Natural killer cell (primary cell): ENCODE data around the gene PIH1D2. TPM values are rescaled to one million over a fixed set of nuclear protein-coding genes. Genes with fewer than 3 reads are reported as not detected.
"Not testable (repeated sequence)": the region's sequence is repeated elsewhere in the genome, so short reads cannot be mapped to it uniquely, and the experiment has no call there.

Experiments
- ATAC-seq, 3 donors: fragments of 150-1000 bp in 2 of 3; fragments of 200-7000 bp in 1 of 3; cut with Tn5 transposase; 1 replicate in 1 of 3; 2 replicates in 2 of 3; pipeline ENCODE4 v1.10.0; 2021; ENCODE audit warnings: mild to moderate bottlenecking in 2 of 3, moderate library complexity in 2 of 3
- DNase-seq, 2 donors: peaks; one replicate each; pipeline versions ENCODE4 v3.0.0 to v3.0.0-alpha.2; 2013 to 2021; ENCODE audit warnings: mixed read lengths in 1 of 2
- H3K27ac ChIP-seq: one replicate; pipeline ENCODE4 v1.5.1; 2013; ENCODE audit warnings: mild to moderate bottlenecking, low read length
- H3K27me3 ChIP-seq: one replicate; pipeline ENCODE4 v1.6.1; 2013; ENCODE audit warnings: low read length; ENCODE audit not compliant: control insufficient read depth, insufficient read depth
- H3K36me3 ChIP-seq: one replicate; pipeline ENCODE4 v1.6.1; 2013; ENCODE audit warnings: low read length; ENCODE audit not compliant: control insufficient read depth, insufficient read depth
- H3K4me1 ChIP-seq: one replicate; pipeline ENCODE4 v1.6.1; 2013; ENCODE audit warnings: low read length; ENCODE audit not compliant: control insufficient read depth, insufficient read depth
- H3K4me3 ChIP-seq: one replicate; pipeline ENCODE4 v1.5.1; 2013; ENCODE audit warnings: low read length
- H3K9me3 ChIP-seq: one replicate; pipeline ENCODE4 v1.6.1; 2013; ENCODE audit warnings: low read length; ENCODE audit not compliant: control insufficient read depth, insufficient read depth
- H3K27ac Mint-ChIP-seq, 2 donors: one replicate each; pipeline ENCODE4 v1.8.0; 2022; ENCODE audit warnings: mild to moderate bottlenecking in 2 of 2, mixed read lengths in 2 of 2, moderate library complexity in 1 of 2
- H3K27me3 Mint-ChIP-seq, 2 donors: one replicate each; pipeline ENCODE4 v1.8.0; 2022; ENCODE audit warnings: low read depth in 2 of 2, mixed read lengths in 2 of 2
- H3K36me3 Mint-ChIP-seq: one replicate; pipeline ENCODE4 v1.8.0; 2022; ENCODE audit warnings: mixed read lengths
- H3K4me1 Mint-ChIP-seq, 2 donors: one replicate each; pipeline ENCODE4 v1.8.0; 2022; ENCODE audit warnings: mixed read lengths in 2 of 2
- H3K4me3 Mint-ChIP-seq: one replicate; pipeline ENCODE4 v1.8.0; 2022; ENCODE audit warnings: mild to moderate bottlenecking, moderate library complexity, mixed read lengths
- H3K9me3 Mint-ChIP-seq, 2 donors: one replicate each; pipeline ENCODE4 v1.8.0; 2022; ENCODE audit warnings: mixed read lengths in 2 of 2
- WGBS: methylation state at CpG from one replicate; pipeline ENCODE4 v1.1.7; 2013; ENCODE audit warnings: missing lambda C conversion rate; ENCODE audit not compliant: insufficient coverage; 5-methylcytosine and 5-hydroxymethylcytosine counted together
- intact Hi-C: fragments of 100-400 bp; cut with micrococcal nuclease; formaldehyde crosslinking; loops from one replicate; pipeline ENCODE4 v1.14.2; 2022
- total RNA-seq, 4 donors: library from RNA; stranded (reverse); fragments of 120-200 nt in 1 of 4; gene quantifications; one replicate each; pipeline versions ENCODE4 v1.2.3 to v1.2.4, GENCODE V29; 2013 to 2022
- TF ChIP-seq, protein P1 (sequence below): fragments of 200-600 bp; IDR thresholded peaks from one replicate; pipeline ENCODE4 v1.8.0; 2022; ENCODE audit warnings: antibody characterized with exemption

The PIH1D2 gene
- total RNA-seq, 3 donors from 2014 or later (not counting 1 experiment from before 2014, with no cell fraction given): not detected

DNA sequence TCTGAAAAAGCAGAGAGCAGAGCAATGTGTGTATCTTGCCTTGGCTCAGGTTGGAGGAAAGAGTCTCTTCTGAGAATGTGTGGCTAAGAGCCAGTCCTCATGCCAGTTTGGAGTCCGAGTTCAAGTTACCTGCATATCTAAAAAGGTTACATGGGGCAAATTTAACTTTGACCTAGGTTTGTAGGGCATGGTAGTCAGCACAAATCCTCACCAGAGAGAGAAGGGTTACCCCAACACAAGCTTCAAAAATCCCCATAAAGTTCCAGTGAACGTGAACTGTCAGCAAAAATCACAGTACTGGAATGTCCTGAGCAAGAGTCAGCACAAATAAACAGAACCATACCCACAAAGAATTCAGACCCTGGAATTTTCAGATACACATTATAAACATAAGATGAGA lies 26.6 kb upstream of the PIH1D2 start:
- H3K36me3 ChIP-seq: peaks cover 12% of the 10 kb centered on the region
- H3K4me3 Mint-ChIP-seq: no peak overlapping the region
- peaks cover 4 to 5% of the 10 kb centered on the region in 2 donors for H3K4me1 Mint-ChIP-seq
- H3K27ac Mint-ChIP-seq: no peak overlapping the region
- whole genome bisulfite sequencing: 87% methylated on average over 2 of the region's 2 CpGs
- H3K36me3 Mint-ChIP-seq: no peaks in the 10 kb centered on the region
- H3K4me1 ChIP-seq: no peaks in the 10 kb centered on the region
- no peaks in the 10 kb centered on the region for H3K9me3 Mint-ChIP-seq
- intact Hi-C loops: no loop called here
- DNase-seq: no peak
- TF ChIP-seq, protein P1, sequence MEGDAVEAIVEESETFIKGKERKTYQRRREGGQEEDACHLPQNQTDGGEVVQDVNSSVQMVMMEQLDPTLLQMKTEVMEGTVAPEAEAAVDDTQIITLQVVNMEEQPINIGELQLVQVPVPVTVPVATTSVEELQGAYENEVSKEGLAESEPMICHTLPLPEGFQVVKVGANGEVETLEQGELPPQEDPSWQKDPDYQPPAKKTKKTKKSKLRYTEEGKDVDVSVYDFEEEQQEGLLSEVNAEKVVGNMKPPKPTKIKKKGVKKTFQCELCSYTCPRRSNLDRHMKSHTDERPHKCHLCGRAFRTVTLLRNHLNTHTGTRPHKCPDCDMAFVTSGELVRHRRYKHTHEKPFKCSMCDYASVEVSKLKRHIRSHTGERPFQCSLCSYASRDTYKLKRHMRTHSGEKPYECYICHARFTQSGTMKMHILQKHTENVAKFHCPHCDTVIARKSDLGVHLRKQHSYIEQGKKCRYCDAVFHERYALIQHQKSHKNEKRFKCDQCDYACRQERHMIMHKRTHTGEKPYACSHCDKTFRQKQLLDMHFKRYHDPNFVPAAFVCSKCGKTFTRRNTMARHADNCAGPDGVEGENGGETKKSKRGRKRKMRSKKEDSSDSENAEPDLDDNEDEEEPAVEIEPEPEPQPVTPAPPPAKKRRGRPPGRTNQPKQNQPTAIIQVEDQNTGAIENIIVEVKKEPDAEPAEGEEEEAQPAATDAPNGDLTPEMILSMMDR: no peak
- no peaks in the 10 kb centered on the region for H3K9me3 ChIP-seq
- H3K27ac ChIP-seq: no peak overlapping the region
- H3K27me3 Mint-ChIP-seq: no peaks in the 10 kb centered on the region
- H3K4me3 ChIP-seq: no peak overlapping the region
- no peak for ATAC-seq
- no peaks in the 10 kb centered on the region for H3K27me3 ChIP-seq

DNA sequence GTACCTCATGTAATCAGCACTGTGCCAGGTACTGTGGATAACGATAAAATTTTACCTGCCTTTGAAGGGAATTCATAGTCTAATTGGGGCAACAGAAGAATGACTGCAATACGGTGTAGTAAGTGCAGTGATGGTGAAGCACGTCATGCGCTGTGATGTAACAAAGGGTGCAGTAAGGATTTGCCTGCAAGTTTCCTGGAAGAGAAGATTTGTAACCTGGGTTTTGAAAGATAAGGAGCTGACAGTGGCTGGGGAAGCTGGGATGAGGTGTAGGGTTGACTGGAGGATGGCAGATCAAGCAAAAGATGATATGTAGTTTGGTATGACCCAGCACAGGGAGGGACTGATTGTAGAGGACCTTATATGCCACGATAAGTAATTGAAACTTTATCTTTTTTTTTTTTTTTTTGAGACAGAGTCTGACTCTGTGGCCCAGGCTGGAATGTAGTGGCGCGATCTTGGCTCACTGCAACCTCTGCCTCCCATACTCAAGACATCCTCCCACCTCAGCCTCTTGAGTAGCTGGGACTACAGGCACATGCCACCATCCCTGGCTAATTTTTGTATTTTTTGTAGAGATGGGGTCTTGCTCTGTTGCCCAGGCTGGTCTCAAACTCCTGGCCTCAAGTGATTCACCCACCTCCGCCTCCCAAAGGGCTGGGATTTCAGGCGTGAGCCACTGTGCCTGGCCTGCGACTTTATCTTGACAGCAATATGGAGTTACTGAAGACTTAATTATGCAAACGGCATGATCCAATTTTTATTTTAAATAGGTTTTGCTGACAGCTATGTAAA lies 24.1 kb upstream of the PIH1D2 start:
- 99% methylated on average over 9 of the region's 11 CpGs for WGBS
- ATAC-seq (no peak), DNase-seq (no peak)
- no peaks in the 10 kb centered on the region for H3K9me3 Mint-ChIP-seq
- no peaks in the 10 kb centered on the region for H3K27me3 Mint-ChIP-seq
- Histone ChIP-seq H3K36me3 (peaks cover 27% of the 10 kb centered on the region), H3K9me3 (no peaks in the 10 kb centered on the region), H3K4me3 (no peak overlapping the region), H3K27ac (no peak overlapping the region), H3K4me1 (no peaks in the 10 kb centered on the region), H3K27me3 (no peaks in the 10 kb centered on the region)
- H3K4me1 Mint-ChIP-seq: peaks cover 4 to 5% of the 10 kb centered on the region in 2 donors
- TF ChIP-seq, protein P1: no peak
- no peak overlapping the region for H3K27ac Mint-ChIP-seq
- intact Hi-C loops: no loop called here
- no peak overlapping the region for H3K4me3 Mint-ChIP-seq
- H3K36me3 Mint-ChIP-seq: no peaks in the 10 kb centered on the region

DNA sequence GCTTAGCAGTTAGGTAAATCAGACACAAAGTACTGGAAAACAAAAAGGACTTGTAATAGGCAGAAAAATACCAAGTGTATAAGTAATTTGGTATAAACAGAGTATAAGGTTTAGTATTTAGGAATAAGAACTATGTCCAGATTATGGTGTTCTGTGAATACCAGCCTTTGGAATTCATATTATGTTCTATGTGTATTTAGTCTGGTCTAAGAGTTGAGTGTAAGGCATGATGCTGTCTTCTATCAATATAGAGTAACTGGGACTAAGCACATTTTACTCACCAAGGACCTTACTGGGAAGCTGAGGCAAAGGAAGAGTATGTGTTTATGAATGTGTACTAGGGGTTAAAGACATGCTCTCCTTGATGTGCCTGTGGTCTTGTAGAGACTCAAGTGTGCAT lies 22.4 kb upstream of the PIH1D2 start:
- no peaks in the 10 kb centered on the region for H3K9me3 ChIP-seq
- no peak overlapping the region for H3K27ac Mint-ChIP-seq
- no peak for ATAC-seq
- no peaks in the 10 kb centered on the region for H3K4me1 ChIP-seq
- H3K27ac ChIP-seq: no peak overlapping the region
- intact Hi-C loops: no loop called here
- peaks cover 4 to 5% of the 10 kb centered on the region in 2 donors for H3K4me1 Mint-ChIP-seq
- peaks cover 42% of the 10 kb centered on the region for H3K36me3 ChIP-seq
- TF ChIP-seq, protein P1: no peak
- no peaks in the 10 kb centered on the region for H3K9me3 Mint-ChIP-seq
- DNase-seq: no peak
- H3K27me3 ChIP-seq: no peaks in the 10 kb centered on the region
- no peak overlapping the region for H3K4me3 ChIP-seq
- H3K27me3 Mint-ChIP-seq: no peaks in the 10 kb centered on the region
- H3K4me3 Mint-ChIP-seq: no peak overlapping the region
- no peaks in the 10 kb centered on the region for H3K36me3 Mint-ChIP-seq

DNA sequence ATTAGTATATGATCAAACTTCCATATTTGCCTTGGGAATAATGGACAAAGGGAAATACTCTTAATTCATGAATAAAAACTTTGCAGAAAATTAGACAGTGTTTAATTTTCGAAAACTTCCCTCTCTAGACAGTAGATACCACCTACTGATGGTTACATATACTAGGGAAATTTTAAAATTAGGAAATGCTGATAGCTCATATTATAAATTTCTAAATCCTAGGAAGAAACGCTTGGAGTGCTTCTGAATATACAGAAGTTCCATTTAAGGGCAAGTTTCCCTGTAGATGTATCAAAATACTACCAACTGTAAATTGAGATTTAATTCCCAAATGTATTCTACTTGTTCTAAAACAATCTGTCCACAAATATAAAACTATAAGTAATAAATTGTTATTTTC lies 21.5 kb upstream of the PIH1D2 start:
- peaks cover 49% of the 10 kb centered on the region for H3K36me3 ChIP-seq
- not testable (repeated sequence) for H3K36me3 Mint-ChIP-seq

More for the DNA sequence above, 21.5 kb upstream of the PIH1D2 start:
- H3K27ac Mint-ChIP-seq, H3K27me3 Mint-ChIP-seq, H3K27me3 ChIP-seq, ATAC-seq, intact Hi-C loops, H3K9me3 Mint-ChIP-seq, DNase-seq, H3K27ac ChIP-seq, H3K4me1 ChIP-seq, H3K4me3 Mint-ChIP-seq, H3K4me3 ChIP-seq, H3K9me3 ChIP-seq, H3K4me1 Mint-ChIP-seq: not testable (repeated sequence)
- WGBS: no CpG with 5 or more reads among the region's 2 CpGs
